HAP-1 (cell line): ENCODE data around the gene CTDNEP1.
"Not testable (repeated sequence)": the region's sequence is repeated elsewhere in the genome, so short reads cannot be mapped to it uniquely, and the experiment has no call there.

Experiments
- DNase-seq, 2 experiments: peaks; one replicate each; pipeline ENCODE4 v3.0.0-alpha.2; 2016 to 2020; ENCODE audit warnings: low spot score in 2 of 2
- H3K27me3 ChIP-seq: fragments of 250-450 bp; sonication (Bioruptor Pico); 2 replicates; pipeline ENCODE4 v1.5.1; 2020; ENCODE audit warnings: low read depth, mild to moderate bottlenecking, moderate library complexity
- H3K36me3 ChIP-seq: fragments of 250-450 bp; sonication (Bioruptor Pico); replicated peaks from 2 replicates; pipeline ENCODE4 v1.5.1; 2020; ENCODE audit warnings: mild to moderate bottlenecking
- H3K4me1 ChIP-seq: fragments of 250-450 bp; sonication (Bioruptor Pico); 2 replicates; pipeline ENCODE4 v1.5.1; 2020; ENCODE audit warnings: mild to moderate bottlenecking
- H3K4me3 ChIP-seq: fragments of 250-450 bp; sonication (Bioruptor Pico); 2 replicates; pipeline ENCODE4 v1.5.1; 2020; ENCODE audit warnings: mild to moderate bottlenecking, moderate library complexity
- H3K9me3 ChIP-seq: fragments of 250-450 bp; sonication (Bioruptor Pico); 2 replicates; pipeline ENCODE4 v1.5.1; 2020; ENCODE audit warnings: mild to moderate bottlenecking, moderate library complexity
- in situ Hi-C: fragments of 300-500 bp; cut with MboI; formaldehyde crosslinking; loops from 3 replicates; pipeline ENCODE4 v1.14.3; 2020; ENCODE audit warnings: low sequenced_read_pairs, inconsistent platforms, mixed read lengths

Gene CTDNEP1

GRCh38 chr17:7249214-7249613 is 2.3 kb downstream of the CTDNEP1 start:
- no peak for DNase-seq
- no peak overlapping the region; the same call in 1 of the 2 replicates for H3K4me3 ChIP-seq
- in situ Hi-C loops: loop anchor here (10.0 to 25.0 kb wide), 2 partner anchors 236 to 913 kb away; partner anchors contain the start of genes PER1, POLR2A, SLC35G6 and VAMP2

GRCh38 chr17:7248796-7249195 is 2.7 kb downstream of the CTDNEP1 start:
- Histone ChIP-seq H3K27me3 (no peaks in the 10 kb centered on the region), H3K36me3 (peaks cover 36% of the 10 kb centered on the region), H3K4me3 (no peak overlapping the region), H3K9me3 (no peaks in the 10 kb centered on the region), H3K4me1 (peaks cover 16% of the 10 kb centered on the region)
- DNase-seq: no peak
- in situ Hi-C loops: loop anchor here (10.0 to 25.0 kb wide), 2 partner anchors 236 to 914 kb away; partner anchors contain the start of genes PER1, POLR2A, SLC35G6 and VAMP2

More at GRCh38 chr17:7249214-7249613, 2.3 kb downstream of the CTDNEP1 start:
- H3K9me3 ChIP-seq: no peaks in the 10 kb centered on the region
- peaks cover 35% of the 10 kb centered on the region for H3K36me3 ChIP-seq
- H3K4me1 ChIP-seq: peaks cover 16% of the 10 kb centered on the region
- H3K27me3 ChIP-seq: no peaks in the 10 kb centered on the region

GRCh38 chr17:7246779-7247178 is 4.8 kb downstream of the CTDNEP1 start:
- Histone ChIP-seq H3K4me3 (no peak overlapping the region), H3K36me3 (peaks cover 39% of the 10 kb centered on the region), H3K9me3 (no peaks in the 10 kb centered on the region), H3K4me1 (peaks cover 12% of the 10 kb centered on the region), H3K27me3 (no peaks in the 10 kb centered on the region)
- DNase-seq: no peak
- in situ Hi-C loops: loop anchor here (10.0 to 25.0 kb wide), 2 partner anchors 238 to 916 kb away; partner anchors contain the start of genes PER1, POLR2A, SLC35G6 and VAMP2

GRCh38 chr17:7243838-7244237 is 7.7 kb downstream of the CTDNEP1 start:
- H3K4me3 ChIP-seq, H3K9me3 ChIP-seq, H3K27me3 ChIP-seq, DNase-seq: not testable (repeated sequence)
- Histone ChIP-seq H3K4me1 (peaks cover 14% of the 10 kb centered on the region), H3K36me3 (peaks cover 59% of the 10 kb centered on the region)
- in situ Hi-C loops: loop anchor here (10.0 to 25.0 kb wide), 2 partner anchors 241 to 918 kb away; partner anchors contain the start of genes PER1, POLR2A, SLC35G6 and VAMP2

GRCh38 chr17:7243453-7243729 is 8.1 kb downstream of the CTDNEP1 start:
- Histone ChIP-seq H3K9me3 (no peaks in the 10 kb centered on the region; the same call in 1 of the 2 replicates), H3K4me1 (peaks cover 14% of the 10 kb centered on the region), H3K36me3 (peaks cover 56% of the 10 kb centered on the region), H3K27me3 (no peaks in the 10 kb centered on the region), H3K4me3 (peak overlapping the region; percentile 71)
- in situ Hi-C loops: loop anchor here (10.0 to 25.0 kb wide), 2 partner anchors 241 to 919 kb away; partner anchors contain the start of genes PER1, POLR2A, SLC35G6 and VAMP2
- no peak for DNase-seq

- in situ Hi-C loops: loop anchor here (10.0 to 25.0 kb wide), 2 partner anchors 242 to 919 kb away; partner anchors contain the start of genes PER1, POLR2A, SLC35G6 and VAMP2
- Histone ChIP-seq H3K9me3 (no peaks in the 10 kb centered on the region; the same call in 1 of the 2 replicates), H3K4me3 (peak overlapping the region; percentile 71), H3K4me1 (peaks cover 14% of the 10 kb centered on the region), H3K27me3 (no peaks in the 10 kb centered on the region), H3K36me3 (peaks cover 56% of the 10 kb centered on the region)
- peak; percentile 83 to 97 for DNase-seq
These were observed 8.6 kb downstream of the CTDNEP1 start for GRCh38 chr17:7242717-7243452.

GRCh38 chr17:7241783-7242716 is 9.5 kb downstream of the CTDNEP1 start, which contains the start of gene GABARAP:
Gene GABARAP, minus strand, starts transcription at chr17:7242449. Its CDS starts 119 bp downstream, at chr17:7242330.
- in situ Hi-C loops: loop anchor here (10.0 to 25.0 kb wide), 2 partner anchors 243 to 920 kb away; partner anchors contain the start of genes PER1, POLR2A, SLC35G6 and VAMP2
- peaks cover 61% of the 10 kb centered on the region for H3K36me3 ChIP-seq
- DNase-seq: peak; percentile 74 to 95
- H3K4me1 ChIP-seq: peaks cover 19% of the 10 kb centered on the region
- H3K27me3 ChIP-seq: no peaks in the 10 kb centered on the region
- no peaks in the 10 kb centered on the region; the same call in 1 of the 2 replicates for H3K9me3 ChIP-seq
- H3K4me3 ChIP-seq: peak within 1 kb of the TSS; percentile 71

GRCh38 chr17:7241090-7241733 is 10.3 kb downstream of the CTDNEP1 start:
- Histone ChIP-seq H3K9me3 (no peaks in the 10 kb centered on the region; the same call in 1 of the 2 replicates), H3K4me1 (peaks cover 19% of the 10 kb centered on the region), H3K4me3 (peak overlapping the region; percentile 71), H3K27me3 (no peaks in the 10 kb centered on the region), H3K36me3 (peaks cover 61% of the 10 kb centered on the region)
- no peak for DNase-seq
- in situ Hi-C loops: loop anchor here (10.0 to 25.0 kb wide), 2 partner anchors 244 to 921 kb away; partner anchors contain the start of genes PER1, POLR2A, SLC35G6 and VAMP2

GRCh38 chr17:7240375-7240774 is 11.2 kb downstream of the CTDNEP1 start:
- DNase-seq: no peak
- H3K27me3 ChIP-seq: no peaks in the 10 kb centered on the region
- H3K4me1 ChIP-seq: peaks cover 19% of the 10 kb centered on the region
- no peaks in the 10 kb centered on the region; the same call in 1 of the 2 replicates for H3K9me3 ChIP-seq
- peak overlapping the region; percentile 6; the same call in 1 of the 2 replicates for H3K4me3 ChIP-seq
- in situ Hi-C loops: loop anchor here (10.0 to 25.0 kb wide), 2 partner anchors 244 to 922 kb away; partner anchors contain the start of genes PER1, POLR2A, SLC35G6 and VAMP2
- H3K36me3 ChIP-seq: peaks cover 61% of the 10 kb centered on the region

GRCh38 chr17:7239091-7240027 is 12.2 kb downstream of the CTDNEP1 start, which contains the start of gene PHF23:
Gene PHF23, minus strand, starts transcription at chr17:7239457. Its CDS starts 178 bp downstream, at chr17:7239279.
- H3K36me3 ChIP-seq: peaks cover 63% of the 10 kb centered on the region
- DNase-seq: peak; percentile 99
- H3K4me1 ChIP-seq: peaks cover 23% of the 10 kb centered on the region
- in situ Hi-C loops: loop anchor here (10.0 to 25.0 kb wide), 2 partner anchors 245 to 923 kb away; partner anchors contain the start of genes PER1, POLR2A, SLC35G6 and VAMP2
- no peaks in the 10 kb centered on the region; the same call in 1 of the 2 replicates for H3K9me3 ChIP-seq
- H3K4me3 ChIP-seq: peak within 1 kb of the TSS; percentile 95
- no peaks in the 10 kb centered on the region for H3K27me3 ChIP-seq

GRCh38 chr17:7238420-7239090 is 13.0 kb downstream of the CTDNEP1 start:
- Histone ChIP-seq H3K4me3 (peak overlapping the region; percentile 95), H3K36me3 (peaks cover 56% of the 10 kb centered on the region), H3K27me3 (no peaks in the 10 kb centered on the region), H3K4me1 (peaks cover 23% of the 10 kb centered on the region), H3K9me3 (no peaks in the 10 kb centered on the region; the same call in 1 of the 2 replicates)
- in situ Hi-C loops: loop anchor here (25.0 kb wide), 1 partner anchor 924 kb away; the partner anchor contains the start of genes PER1 and VAMP2
- DNase-seq: peak in 1 of 2 experiments; percentile 47
